Skeletal muscle cell (primary cell): ENCODE data around the gene SIRPB2.

Source experiments
- DNase-seq: peaks from one replicate; pipeline ENCODE4 v3.0.0-alpha.2; 2010; ENCODE audit warnings: low read depth
- H3K4me3 ChIP-seq: 2 replicates; pipeline ENCODE4 v1.5.1; 2011; ENCODE audit warnings: low read depth, mild to moderate bottlenecking, control low read depth, low read length, moderate library complexity

The SIRPB2 gene

GRCh38 chr20:1450926-1451491, 40.2 kb downstream of the SIRPB2 start:
- no peak overlapping the region for H3K4me3 ChIP-seq
- no peak for DNase-seq

GRCh38 chr20:1449370-1449769, 41.9 kb downstream of the SIRPB2 start:
- DNase-seq, result no peak
- H3K4me3 ChIP-seq, result no peak overlapping the region

- DNase-seq, result no peak
- H3K4me3 ChIP-seq, result no peak overlapping the region
Observed at GRCh38 chr20:1448081-1448620, 43.1 kb downstream of the SIRPB2 start.

- no peak overlapping the region for H3K4me3 ChIP-seq
Observed at GRCh38 chr20:1446536-1446935, 44.7 kb downstream of the SIRPB2 start.

GRCh38 chr20:1443085-1443484, 48.1 kb downstream of the SIRPB2 start:
- DNase-seq, result no peak

More at GRCh38 chr20:1446536-1446935, 44.7 kb downstream of the SIRPB2 start:
- no peak for DNase-seq

GRCh38 chr20:1442304-1442703, 48.9 kb downstream of the SIRPB2 start:
- DNase-seq, result no peak
- H3K4me3 ChIP-seq, result no peak overlapping the region

More at GRCh38 chr20:1443085-1443484, 48.1 kb downstream of the SIRPB2 start:
- H3K4me3 ChIP-seq, result no peak overlapping the region

GRCh38 chr20:1441133-1441532, 50.1 kb downstream of the SIRPB2 start:
- H3K4me3 ChIP-seq, result no peak overlapping the region
- DNase-seq, result no peak

GRCh38 chr20:1440024-1440423, 51.2 kb downstream of the SIRPB2 start:
- H3K4me3 ChIP-seq, result no peak overlapping the region
- DNase-seq, result no peak

- no peak for DNase-seq
- no peak overlapping the region for H3K4me3 ChIP-seq
Observed at GRCh38 chr20:1438361-1438760, 52.9 kb downstream of the SIRPB2 start.

- no peak overlapping the region for H3K4me3 ChIP-seq
- peak; percentile 57 for DNase-seq
Observed at GRCh38 chr20:1437235-1437904, 53.9 kb downstream of the SIRPB2 start.

GRCh38 chr20:1436263-1436662, 55.0 kb downstream of the SIRPB2 start:
- DNase-seq, result no peak
- no peak overlapping the region for H3K4me3 ChIP-seq

- H3K4me3 ChIP-seq, result no peak overlapping the region
- no peak for DNase-seq
Observed at GRCh38 chr20:1435337-1435699, 55.9 kb downstream of the SIRPB2 start.

- H3K4me3 ChIP-seq, result no peak overlapping the region
- peak; percentile 79 for DNase-seq
Observed at GRCh38 chr20:1434571-1435336, 56.5 kb downstream of the SIRPB2 start.

- no peak overlapping the region for H3K4me3 ChIP-seq
- DNase-seq, result no peak
Observed at GRCh38 chr20:1431158-1431557, 60.1 kb downstream of the SIRPB2 start.

- no peak overlapping the region for H3K4me3 ChIP-seq
- peak; percentile 91 for DNase-seq
Observed at GRCh38 chr20:1430004-1430451, 61.2 kb downstream of the SIRPB2 start.

GRCh38 chr20:1429143-1429728, 62.0 kb downstream of the SIRPB2 start:
- H3K4me3 ChIP-seq, result no peak overlapping the region
- no peak for DNase-seq

- no peak for DNase-seq
- H3K4me3 ChIP-seq, result no peak overlapping the region
Observed at GRCh38 chr20:1427457-1428054, 63.7 kb downstream of the SIRPB2 start.

GRCh38 chr20:1426231-1426849, 64.9 kb downstream of the SIRPB2 start:
- H3K4me3 ChIP-seq, result no peak overlapping the region
- no peak for DNase-seq
